ENCODE results near the gene MAP4K2.
"Not testable (repeated sequence)": the region's sequence is repeated elsewhere in the genome, so short reads cannot be mapped to it uniquely, and the experiment has no call there.

Gene MAP4K2

DNA sequence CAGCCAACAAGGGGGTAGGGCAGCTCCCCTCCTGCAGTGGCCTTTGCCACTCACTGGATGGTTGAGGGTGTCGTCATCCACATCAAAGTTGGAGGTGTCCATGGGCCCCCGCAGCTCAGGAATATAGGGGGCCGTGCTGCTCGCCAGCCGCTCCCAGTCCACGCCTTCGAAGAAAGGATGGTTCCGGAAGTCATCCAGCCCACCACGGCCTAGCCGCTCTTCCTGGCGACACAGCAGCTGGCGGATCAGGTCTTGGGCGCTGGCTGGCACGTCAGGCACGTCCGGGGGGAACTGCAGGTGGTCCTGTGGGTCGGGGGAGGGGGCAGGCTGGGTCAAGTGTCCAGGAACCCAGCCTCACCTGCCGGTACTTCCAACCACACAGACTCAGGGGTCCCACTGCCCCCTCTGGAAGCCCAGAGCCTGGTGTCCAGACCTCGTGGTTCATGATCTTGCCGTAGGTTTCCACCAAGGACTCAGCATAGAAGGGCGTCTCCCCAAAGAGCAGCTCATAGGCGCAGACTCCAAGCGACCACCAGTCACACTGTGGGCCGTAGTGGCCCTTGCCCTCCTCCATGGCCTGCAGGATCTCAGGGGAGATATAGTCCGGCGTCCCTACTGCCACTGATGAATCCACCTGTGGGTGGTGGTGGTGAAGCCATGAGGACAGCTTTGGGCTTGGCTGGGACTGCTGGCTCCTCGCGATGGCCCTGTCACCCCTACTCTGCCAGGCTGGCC is 35.8 kb upstream of the MAP4K2 start:
- DNase-seq, result no peak

DNA sequence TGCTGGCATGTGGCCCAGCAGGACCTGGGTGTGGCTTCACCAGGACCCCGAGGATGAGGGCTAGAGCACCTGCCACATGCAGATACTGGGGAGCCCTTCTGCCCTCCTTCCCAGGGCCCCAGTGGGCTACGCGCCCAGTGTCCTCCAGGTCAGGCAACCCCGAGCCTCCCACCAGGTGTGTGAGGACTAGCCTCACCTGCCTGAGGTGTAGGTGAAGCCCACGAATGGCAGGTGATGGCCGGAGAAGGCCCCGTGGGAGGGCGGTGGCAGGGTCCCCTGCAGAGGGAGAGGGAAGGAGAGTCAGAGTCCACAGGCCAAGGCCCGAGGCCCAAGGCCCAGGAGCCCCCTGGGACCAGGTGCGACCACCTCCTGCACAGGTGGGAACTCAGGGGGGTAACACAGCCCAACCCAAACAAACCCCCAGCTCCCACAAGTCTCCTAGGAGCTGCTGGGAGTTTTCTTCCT is 34.9 kb upstream of the MAP4K2 start:
- DNase-seq, result no peak

DNA sequence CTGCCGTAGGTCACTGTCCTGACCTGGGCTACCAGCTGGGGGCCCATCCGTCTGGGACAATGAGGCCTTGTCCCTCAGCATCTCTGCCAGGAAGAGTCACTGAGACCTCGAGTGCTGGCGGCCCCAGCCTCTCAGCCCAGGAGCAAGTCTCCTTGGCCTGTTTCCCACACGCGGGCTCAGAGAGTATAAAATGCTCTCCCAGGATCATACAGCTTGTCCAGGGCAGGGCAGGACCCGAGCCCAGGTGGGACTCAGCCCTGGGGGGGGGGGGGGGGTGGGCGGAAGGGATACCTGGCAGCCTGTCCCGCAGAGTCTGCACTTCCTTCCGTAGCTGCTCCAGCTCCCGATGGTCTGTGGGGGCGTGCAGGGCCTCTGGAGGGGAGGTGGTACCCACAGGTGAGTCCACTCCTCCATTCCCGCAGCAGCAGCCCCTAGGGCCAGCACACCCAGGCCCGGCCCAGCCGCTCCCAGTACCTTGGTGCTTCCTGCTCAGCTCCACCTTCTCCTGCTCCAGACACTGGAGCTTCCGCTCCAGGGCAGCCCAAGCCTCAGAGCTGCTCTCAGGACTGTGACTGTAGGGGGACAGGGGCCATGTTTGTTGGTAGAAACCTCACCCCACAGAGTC is 33.5 kb upstream of the MAP4K2 start:
- no peak for DNase-seq

DNA sequence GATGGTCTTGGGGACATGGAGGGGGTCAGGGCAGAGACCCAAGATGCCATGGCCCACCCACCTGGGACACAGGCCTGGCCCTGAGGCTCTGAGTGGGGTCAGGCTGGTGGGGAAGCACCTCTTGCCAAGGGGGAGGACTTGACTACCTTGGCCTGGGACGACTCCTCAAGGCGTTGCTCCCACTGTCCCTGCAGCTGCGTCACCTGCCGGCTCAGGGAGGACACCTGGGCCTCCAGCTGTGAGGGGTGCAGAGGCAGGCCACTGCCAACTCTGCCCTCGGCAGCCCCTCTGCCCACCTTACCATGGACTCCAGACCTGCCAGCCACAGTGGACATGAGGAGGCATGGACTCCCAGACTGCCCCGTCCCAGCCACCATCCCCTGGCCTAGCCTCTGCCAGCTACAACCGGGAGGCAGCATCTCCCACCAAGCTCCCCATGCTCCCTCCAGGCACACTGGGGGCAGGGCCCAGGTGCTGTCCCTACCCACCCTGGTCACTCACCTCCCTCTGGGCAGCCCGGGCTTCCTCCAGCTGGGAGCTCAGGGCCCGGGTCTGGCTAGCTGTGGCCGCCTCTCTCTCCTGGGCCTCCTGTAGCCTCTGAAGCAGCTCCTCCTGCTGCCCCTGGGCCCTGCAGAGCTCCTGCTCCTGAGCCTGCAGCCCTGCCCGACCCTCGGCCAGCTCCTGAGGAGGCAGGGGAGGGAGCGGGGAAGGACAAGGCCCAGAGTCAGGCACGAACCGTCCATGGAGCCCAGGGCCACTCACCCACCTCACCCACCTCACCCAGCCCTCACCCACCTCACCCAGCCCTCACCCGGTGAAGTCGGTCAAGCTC is 32.8 kb upstream of the MAP4K2 start:
- DNase-seq, result no peak

DNA sequence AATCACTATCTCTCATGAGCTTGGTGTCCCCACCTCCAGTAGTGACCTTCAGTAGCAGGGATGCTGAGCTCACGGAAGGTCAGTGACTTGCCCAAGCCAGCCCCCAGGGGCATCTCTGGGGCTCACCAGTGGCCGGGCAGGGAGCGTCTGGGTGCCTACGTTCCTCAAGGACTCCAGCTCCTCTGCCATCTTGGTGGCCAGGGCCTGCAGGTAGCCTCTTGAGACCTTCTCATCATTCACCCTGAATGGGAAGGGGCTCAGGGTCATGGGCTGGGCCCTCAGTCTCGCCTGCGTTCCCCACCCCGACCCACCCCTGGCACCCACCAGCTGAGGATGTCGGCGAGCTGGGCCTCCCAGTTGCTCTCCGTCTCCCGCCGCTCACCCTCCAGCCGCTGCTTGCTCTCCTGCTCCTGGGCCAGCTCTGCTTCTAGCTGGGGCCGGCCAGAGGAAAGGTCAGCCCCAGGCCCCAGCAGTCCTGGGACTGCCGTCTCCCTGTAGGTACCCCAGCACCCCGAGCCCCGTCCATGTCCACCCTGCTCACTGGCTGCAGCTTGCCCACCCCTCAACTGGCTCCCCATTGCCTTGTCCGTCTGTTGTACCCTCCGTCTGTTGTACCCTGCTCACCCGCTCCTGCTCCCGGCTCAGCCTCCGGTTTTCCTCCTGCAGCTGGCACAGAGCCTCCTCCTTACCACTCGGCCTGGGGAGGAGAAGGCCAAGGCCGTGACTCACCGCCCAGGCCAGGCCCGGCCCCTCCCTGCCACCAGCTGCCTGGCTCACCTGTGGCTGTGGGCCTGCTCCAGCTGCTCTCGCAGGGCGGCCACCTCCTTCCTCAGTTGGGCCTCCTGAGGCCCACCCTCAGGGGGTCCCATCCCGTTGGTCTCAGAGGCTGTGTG is 32.0 kb upstream of the MAP4K2 start:
- DNase-seq, result no peak

DNA sequence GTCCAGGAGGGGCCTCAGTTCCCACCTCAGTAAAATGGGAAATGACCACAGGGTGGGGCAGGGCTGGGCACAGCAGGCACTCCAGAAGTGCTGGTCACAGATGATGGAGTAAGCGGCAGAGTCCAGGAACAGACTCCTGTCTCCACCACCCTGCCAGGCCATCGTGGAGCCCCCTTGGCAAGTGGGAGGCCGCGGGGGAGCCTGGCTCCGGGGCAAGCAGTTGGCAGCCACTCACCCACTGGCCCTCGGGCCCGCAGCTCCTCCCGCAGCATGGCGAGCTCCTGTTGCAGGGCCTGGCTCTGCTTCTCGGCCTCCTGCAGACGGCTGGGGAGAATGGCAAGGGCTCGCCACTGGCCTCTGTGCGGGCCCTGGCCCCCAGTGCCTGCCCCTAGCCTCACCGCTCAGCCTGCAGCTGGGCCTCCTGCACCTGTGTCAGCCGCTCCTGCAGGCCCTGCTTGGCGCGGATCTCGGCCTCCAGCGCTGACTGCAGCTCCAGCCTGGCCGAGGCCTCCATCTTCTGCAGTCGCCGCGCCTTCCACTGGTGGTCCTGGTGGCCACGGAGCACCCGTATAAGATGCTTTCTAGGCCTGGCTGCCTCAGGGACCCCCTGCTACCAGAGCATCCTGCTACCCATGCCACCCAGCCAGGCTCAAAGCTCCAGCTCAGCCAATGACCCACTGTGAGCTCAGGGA is 31.2 kb upstream of the MAP4K2 start:
- no peak for DNase-seq

DNA sequence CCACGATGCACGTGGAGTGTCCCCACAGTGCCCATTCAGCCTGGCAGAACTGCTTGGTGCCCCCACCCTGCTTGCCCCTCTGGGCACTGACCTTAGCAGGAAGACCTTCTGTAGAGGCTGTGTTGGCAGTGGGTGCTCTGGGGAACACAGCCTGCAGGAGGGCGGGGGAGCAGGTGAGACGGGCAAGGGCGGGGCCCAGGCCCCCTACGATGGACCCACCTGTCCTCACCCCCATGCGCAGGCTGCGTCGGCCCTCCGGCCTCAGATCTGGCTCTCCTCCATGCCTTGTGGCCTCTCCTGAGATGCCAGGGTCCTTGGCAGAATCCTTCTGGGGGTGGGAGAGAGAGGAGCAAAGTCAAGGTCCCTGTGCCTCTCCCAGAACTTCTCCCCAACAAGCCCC is 30.5 kb upstream of the MAP4K2 start:
- DNase-seq, result no peak

DNA sequence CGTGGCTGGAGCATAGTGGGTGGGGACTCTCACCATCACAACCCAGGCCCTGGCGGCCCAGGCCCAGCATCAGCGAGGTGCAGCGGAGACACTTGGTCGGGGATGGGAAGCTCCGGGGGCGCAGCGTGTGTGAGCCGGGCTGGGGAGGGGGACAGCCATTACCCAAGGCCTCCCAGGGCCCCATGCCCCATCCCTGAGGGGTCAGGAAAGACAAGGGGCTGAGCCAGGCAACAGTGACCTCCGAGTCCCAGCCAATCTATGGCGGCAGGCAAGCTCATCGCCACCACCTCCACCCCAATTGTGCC is 30.1 kb upstream of the MAP4K2 start:
- no peak for DNase-seq

DNA sequence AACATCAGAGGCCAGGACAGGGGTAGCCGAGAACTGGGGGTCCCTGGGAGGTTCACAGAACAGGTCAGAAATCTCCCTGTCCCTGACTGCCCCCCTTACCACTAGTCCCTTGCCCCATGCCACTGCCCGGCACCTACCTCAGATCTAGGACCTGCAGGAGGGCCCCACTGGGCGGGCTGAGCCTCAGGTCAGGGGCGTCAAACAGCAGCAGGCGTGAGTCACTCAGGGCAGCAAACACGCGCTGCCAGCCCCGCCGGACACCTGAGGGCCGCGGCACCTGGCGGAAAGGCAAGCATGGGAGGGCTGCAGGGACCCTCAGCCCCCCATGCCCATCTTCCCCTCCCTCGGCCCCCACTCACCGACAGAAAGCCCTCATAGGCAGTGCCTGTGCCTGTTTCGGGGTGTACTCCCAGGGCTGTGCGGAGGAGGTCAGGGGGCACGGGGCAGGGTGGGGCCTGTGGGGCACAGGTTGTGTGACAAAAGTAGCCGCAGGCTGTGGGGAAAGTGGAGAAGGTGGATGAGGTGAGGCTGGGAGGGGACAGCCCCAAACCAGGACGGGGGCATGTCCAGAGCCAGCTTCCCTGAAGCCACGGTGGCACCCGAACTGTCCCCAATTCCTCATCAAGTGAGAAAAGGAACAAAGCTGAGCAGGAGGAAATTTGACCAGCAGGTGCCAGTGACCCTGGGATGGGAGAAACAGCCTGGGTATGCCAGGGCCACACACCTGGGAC is 29.6 kb upstream of the MAP4K2 start:
- no peak for DNase-seq

DNA sequence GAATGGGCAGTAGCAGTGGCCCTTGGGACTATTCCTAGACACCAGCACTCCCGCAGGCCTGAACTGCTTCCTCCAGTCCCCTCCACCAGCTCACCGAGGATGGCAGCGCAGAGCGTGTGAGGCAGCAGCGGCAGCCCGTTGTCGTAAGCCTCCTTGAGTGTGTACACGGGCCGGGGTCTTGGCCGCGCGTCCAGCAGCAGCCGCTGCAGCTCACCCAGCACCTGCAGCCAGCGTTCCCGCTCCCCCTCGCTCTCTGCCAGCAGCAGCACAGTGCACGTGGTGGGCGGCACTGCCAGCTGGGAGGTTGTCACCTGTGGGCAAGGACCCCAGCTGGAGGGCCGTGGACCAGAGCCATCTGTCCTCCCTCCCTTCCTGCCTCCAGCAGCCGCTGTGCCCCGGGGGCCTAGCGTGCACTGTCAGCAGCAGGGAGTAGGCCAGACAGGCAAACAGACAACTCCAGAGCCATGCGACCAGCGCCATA is 28.4 kb upstream of the MAP4K2 start:
- no peak for DNase-seq

DNA sequence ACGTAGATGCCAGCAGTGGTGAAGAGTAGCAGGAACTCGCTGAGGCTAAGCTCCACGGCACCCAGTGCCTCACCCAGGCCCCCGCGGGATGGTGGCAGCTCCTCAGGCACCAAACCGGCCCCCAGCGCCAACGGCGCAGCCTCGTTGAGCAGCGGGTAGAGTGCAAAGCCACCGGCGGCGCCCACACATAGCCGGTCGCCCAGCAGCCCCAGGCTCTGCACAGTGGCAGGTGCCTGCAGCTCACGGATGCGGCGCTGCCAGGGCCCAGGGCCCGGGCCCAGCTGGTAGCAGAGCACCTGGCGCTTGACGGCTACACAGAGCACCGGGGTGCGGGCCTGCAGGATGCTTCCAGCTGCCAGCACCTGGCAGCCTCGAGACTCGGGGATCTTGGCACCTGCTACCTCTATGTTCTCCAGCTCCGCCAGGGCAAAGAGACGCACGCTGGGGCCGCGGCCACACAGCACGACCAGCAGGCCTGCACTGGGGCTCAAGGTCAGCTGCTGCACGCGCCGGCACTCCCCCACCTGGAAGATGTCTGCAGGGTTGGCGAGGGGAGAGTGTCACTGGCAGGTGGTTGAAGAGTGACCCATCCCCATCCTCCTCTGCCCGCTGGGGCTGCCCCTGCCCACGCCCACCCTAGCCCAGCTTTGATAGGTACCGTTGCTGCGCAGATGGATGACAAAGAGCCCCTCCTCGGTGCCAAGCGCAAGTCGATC is 26.7 kb upstream of the MAP4K2 start:
- no peak for DNase-seq

DNA sequence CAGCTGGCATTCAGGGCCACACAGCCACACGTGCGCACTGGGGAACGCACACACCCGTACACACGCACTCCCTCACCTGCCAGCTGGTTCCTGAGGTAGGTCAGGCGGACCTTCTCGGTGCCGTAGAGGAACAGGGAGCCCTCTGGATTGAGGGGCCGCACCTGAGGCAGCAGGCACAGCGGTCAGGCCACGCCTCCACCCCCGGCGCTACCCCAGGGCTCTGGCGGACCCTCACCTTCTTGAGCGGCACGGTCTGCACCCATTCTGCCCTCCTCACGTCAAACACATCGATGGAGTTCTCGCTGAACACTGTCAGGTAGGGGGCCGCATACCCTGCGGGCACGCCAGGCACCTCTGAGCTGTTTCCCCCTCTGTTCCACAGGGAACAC is 24.4 kb upstream of the MAP4K2 start:
- no peak for DNase-seq

DNA sequence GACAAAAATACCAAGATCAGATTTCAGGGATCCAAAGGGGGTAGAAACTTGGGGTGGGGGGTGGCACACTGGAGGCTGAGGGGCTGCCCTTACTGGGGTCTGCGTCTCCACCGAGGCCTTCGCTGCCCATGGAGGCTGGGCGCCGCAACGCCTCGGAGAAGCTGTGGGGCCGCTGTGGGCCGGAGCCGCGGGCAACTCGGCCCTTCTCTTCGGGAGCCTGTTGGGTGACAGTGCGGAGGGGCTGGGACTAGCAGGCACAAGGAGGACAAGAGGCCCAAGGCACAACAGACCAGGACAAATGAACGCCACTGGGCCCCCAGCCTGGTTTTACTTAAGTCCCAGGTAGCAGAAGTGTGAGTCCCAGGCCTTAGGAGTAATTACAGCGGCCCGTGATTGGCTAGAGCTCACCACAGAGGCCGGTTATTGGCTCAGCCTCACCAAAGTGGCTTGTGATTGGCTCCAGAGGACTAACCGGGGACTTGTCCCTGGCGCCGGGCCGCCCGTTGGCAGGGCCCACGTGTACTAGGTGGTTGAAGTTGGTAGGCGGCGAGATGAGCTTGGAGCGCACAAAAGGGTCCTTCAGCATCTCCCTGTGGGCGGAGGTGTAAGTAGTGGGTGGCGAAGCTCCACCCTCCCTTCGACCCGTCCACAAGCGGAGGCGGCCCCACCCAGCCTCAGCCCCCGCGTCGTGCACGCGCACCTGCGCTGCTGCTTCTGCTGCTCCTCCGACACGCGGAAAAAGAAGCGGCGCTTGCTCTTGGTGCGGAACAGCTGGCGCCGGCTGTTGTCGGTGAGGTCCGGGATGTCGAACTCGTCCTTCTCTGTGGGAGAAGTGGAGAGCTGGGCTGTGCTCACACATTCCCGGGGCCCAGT is 23.8 kb upstream of the MAP4K2 start:
- no peak for DNase-seq

DNA sequence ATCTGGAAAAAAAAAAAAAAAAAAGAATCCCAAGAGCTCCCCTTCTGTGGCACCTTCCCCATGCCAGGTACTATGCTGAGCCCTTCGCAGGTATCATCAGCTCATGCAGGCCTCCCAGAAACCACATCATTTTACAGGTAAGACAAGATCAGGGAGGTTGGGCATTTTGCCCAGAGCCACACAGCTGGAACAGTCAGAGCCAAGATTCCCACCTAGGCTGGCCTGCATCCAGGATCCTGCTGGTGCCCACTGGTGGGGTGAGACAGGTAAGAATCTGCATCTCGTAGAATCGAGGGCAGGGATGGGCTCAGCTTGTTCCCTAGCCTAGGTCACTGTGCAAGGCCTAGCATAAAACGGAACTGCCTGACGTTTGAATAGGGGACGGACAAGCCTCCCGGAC is 23.0 kb upstream of the MAP4K2 start:
- DNase-seq, result no peak

DNA sequence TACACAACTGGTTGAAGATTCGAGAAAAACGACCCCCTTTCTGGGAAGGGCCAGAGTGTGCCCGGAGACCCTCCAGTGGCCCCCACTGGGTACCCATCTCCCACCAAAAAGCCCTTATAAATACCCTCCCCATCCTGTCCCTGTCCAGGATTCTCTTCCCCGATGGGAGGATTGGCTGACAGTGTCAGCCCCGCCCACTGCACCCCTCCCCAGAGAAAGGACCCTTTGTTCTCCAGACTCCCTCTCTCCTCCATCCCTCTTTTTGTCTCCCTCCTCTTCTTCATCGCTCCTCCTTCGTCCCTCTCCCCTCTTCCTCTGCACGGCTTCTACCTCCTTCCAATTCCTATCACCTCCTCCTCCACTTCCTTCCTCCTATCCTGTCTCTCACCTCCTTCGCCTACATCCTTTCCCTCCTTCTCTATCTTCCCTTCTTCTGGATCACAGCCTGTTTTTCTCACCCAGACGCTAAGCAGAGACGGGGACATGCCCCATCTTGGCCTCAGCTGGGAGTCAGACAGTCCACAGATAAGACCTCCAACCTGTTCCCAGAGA is 20.6 kb upstream of the MAP4K2 start:
- no peak for DNase-seq

DNA sequence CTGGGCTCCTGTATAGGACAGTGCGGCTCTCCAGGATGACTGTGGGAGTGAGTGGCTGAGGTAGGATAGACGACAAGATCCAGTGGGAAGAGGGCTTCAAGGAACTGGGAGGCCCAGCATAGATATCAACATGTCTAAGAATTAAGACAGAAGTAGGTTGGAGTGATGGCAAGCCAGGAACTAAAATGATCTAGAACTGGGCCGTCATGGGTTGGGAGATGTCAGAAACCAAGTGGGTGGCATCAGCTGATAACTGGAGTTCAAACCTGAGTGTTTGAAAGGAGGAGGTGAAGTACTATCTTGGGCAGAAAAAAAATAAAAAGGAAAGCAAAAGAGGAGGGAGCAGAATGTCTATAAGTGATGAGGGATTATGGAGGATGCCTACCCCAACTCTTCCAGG is 14.5 kb upstream of the MAP4K2 start:
- no peak for DNase-seq

DNA sequence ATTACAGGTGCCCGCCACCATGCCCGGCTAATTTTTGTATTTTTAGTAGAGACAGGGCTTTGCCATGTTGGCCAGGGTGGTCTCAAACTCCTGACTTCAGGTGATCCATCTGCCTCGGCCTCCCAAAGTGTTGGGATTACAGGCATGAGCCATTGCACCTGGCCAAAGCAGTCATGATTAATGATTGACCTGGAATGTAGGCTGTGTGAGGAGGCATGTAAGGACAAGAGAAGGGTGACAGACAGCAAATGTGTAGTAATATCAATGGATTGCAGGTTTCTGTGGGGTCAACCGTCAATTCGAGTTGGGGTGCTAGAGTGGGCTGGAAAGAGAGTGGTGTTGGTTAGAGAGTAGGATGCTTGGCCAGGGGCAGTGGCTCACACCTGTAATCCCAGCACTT is 12.4 kb upstream of the MAP4K2 start:
- DNase-seq, result not testable (repeated sequence)

DNA sequence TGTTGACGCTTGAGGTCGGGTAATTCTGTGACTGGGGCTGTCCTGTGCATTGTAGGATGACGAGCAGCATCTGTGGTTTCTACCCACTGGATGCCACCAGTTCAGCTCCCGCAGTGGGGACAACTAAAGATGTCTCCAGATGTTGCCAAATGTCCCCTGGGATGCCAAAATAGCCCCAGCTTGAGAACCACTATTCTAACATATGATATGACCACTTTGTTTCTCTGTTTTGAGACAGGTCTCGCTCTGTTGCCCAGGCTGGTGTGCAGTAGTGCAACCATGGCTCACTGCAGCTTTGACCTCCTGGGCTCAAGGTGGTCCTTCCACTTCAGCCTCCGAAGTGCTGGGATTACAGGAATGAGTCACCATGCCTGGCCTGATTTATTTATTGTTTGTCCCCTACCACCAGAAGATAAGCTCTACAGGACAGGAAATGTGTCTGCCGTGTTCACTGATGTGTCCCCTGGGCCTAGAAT is 11.7 kb upstream of the MAP4K2 start:
- no peak for DNase-seq

DNA sequence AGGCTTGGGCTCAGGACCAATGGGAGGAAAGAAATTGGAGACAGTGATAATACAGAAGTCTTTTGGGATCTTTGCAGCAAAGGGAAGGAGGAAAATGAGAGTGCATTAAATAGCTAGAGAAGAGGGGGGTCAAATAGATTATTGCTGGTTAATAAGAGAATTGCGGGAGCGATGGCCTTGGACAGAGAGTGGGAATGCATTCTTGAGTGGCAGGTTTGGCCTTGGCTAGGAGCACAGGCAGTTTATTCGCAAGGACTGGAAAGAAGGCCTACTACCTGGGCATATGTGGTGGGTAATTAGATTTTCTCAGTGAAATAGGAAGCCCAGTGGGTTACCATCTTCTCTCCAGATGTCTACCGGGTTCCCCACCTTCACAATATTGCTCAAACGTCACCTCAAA is 10.8 kb upstream of the MAP4K2 start:
- no peak for DNase-seq

Measured in activated T-cell treated with anti-CD3 and anti-CD28 coated beads for 4 hours (primary cell).